ENCODE results near the gene BTG2. TPM values are rescaled to one million over a fixed set of nuclear protein-coding genes. Genes with fewer than 3 reads are reported as not detected.

The BTG2 gene
- total RNA-seq, 3 donors from 2014 or later (not counting 1 experiment from before 2014, with no cell fraction given): 499 to 1,024 (median 851) TPM

- Histone ChIP-seq H3K36me3 (ENCODE audit: control insufficient read depth, insufficient read depth, low read length) (no peaks in the 10 kb centered on the region), H3K27me3 (ENCODE audit: control insufficient read depth, insufficient read depth, low read length) (no peaks in the 10 kb centered on the region), H3K27ac (ENCODE audit: low read length) (peak overlapping the region; percentile 95), H3K4me1 (ENCODE audit: control insufficient read depth, insufficient read depth, low read length) (peaks cover 48% of the 10 kb centered on the region), H3K4me3 (ENCODE audit: low read length) (no peak overlapping the region), H3K9me3 (ENCODE audit: control insufficient read depth, insufficient read depth, low read length) (no peaks in the 10 kb centered on the region)
- Mint-ChIP-seq H3K4me1 (peaks cover 48 to 51% of the 10 kb centered on the region in 2 donors), H3K36me3 (no peaks in the 10 kb centered on the region), H3K27me3 (ENCODE audit: low read depth in 2 of 2) (no peaks in the 10 kb centered on the region), H3K9me3 (no peaks in the 10 kb centered on the region), H3K27ac (peak overlapping the region; percentile 94 to 99), H3K4me3 (peak overlapping the region; percentile 82)
- 98% methylated on average over 7 of the region's 7 CpGs for WGBS (ENCODE audit: insufficient coverage)
- intact Hi-C loops (cut with micrococcal nuclease): loop anchor here (10.0 kb wide), 1 partner anchor 1956 kb away; no protein-coding TSS in a partner anchor
- ATAC-seq (no peak), DNase-seq (no peak)
- TF ChIP-seq, protein P1, sequence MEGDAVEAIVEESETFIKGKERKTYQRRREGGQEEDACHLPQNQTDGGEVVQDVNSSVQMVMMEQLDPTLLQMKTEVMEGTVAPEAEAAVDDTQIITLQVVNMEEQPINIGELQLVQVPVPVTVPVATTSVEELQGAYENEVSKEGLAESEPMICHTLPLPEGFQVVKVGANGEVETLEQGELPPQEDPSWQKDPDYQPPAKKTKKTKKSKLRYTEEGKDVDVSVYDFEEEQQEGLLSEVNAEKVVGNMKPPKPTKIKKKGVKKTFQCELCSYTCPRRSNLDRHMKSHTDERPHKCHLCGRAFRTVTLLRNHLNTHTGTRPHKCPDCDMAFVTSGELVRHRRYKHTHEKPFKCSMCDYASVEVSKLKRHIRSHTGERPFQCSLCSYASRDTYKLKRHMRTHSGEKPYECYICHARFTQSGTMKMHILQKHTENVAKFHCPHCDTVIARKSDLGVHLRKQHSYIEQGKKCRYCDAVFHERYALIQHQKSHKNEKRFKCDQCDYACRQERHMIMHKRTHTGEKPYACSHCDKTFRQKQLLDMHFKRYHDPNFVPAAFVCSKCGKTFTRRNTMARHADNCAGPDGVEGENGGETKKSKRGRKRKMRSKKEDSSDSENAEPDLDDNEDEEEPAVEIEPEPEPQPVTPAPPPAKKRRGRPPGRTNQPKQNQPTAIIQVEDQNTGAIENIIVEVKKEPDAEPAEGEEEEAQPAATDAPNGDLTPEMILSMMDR (IDR thresholded peaks at IDR 0.05): no peak
Observed at GRCh38 chr1:203328714-203329122, 23.4 kb downstream of the BTG2 start.

DNA sequence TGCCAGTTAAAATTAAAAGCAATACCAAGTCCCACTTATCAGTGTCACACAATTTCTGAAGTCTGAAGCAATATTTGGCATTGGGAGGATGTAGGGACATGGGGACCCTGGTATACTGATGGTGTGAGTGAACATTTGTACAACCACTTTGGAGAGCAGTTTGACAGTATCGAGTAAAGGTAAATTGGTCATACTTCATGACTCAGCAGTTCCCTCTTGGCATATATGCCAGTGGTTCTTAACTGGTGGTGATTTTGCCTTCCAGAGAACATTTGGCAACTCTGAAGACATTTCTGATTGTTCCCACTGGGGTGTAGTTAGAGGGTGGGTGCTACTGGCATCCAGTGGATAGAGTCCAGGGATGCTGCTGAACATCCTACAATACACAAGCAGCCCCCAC lies 25.9 kb downstream of the BTG2 start:
- H3K27ac ChIP-seq (ENCODE audit: low read length): no peak overlapping the region
- TF ChIP-seq, protein P1 (IDR thresholded peaks at IDR 0.05): no peak
- peaks cover 35 to 37% of the 10 kb centered on the region in 2 donors for H3K4me1 Mint-ChIP-seq
- H3K4me1 ChIP-seq (ENCODE audit: control insufficient read depth, insufficient read depth, low read length): peaks cover 23% of the 10 kb centered on the region
- intact Hi-C loops (cut with micrococcal nuclease): no loop called here
- no peak overlapping the region for H3K27ac Mint-ChIP-seq
- no peaks in the 10 kb centered on the region for H3K9me3 ChIP-seq (ENCODE audit: control insufficient read depth, insufficient read depth, low read length)
- H3K4me3 Mint-ChIP-seq: no peak overlapping the region
- 47% methylated on average over 1 of the region's 1 CpG for WGBS (ENCODE audit: insufficient coverage)
- no peaks in the 10 kb centered on the region for H3K27me3 Mint-ChIP-seq (ENCODE audit: low read depth in 2 of 2)
- ATAC-seq (no peak), DNase-seq (no peak)
- H3K36me3 ChIP-seq (ENCODE audit: control insufficient read depth, insufficient read depth, low read length): no peaks in the 10 kb centered on the region
- H3K9me3 Mint-ChIP-seq: no peaks in the 10 kb centered on the region
- no peak overlapping the region for H3K4me3 ChIP-seq (ENCODE audit: low read length)
- H3K36me3 Mint-ChIP-seq: no peaks in the 10 kb centered on the region
- no peaks in the 10 kb centered on the region for H3K27me3 ChIP-seq (ENCODE audit: control insufficient read depth, insufficient read depth, low read length)

GRCh38 chr1:203335503-203335902 lies 30.2 kb downstream of the BTG2 start:
- H3K36me3 ChIP-seq (ENCODE audit: control insufficient read depth, insufficient read depth, low read length): no peaks in the 10 kb centered on the region
- H3K27me3 ChIP-seq (ENCODE audit: control insufficient read depth, insufficient read depth, low read length): no peaks in the 10 kb centered on the region
- TF ChIP-seq, protein P1 (IDR thresholded peaks at IDR 0.05): no peak
- Mint-ChIP-seq H3K4me3 (no peak overlapping the region), H3K9me3 (no peaks in the 10 kb centered on the region), H3K27me3 (ENCODE audit: low read depth in 2 of 2) (peaks cover 0 to 7% of the 10 kb centered on the region in 2 donors), H3K27ac (peak overlapping the region in 1 of 2 donors; percentile 7), H3K36me3 (no peaks in the 10 kb centered on the region), H3K4me1 (peaks cover 13 to 20% of the 10 kb centered on the region in 2 donors)
- H3K9me3 ChIP-seq (ENCODE audit: control insufficient read depth, insufficient read depth, low read length): no peaks in the 10 kb centered on the region
- H3K4me3 ChIP-seq (ENCODE audit: low read length): no peak overlapping the region
- whole genome bisulfite sequencing (ENCODE audit: insufficient coverage): 86% methylated on average over 4 of the region's 4 CpGs
- peaks cover 3% of the 10 kb centered on the region for H3K4me1 ChIP-seq (ENCODE audit: control insufficient read depth, insufficient read depth, low read length)
- ATAC-seq (no peak), DNase-seq (no peak)
- H3K27ac ChIP-seq (ENCODE audit: low read length): no peak overlapping the region
- intact Hi-C loops (cut with micrococcal nuclease): no loop called here

DNA sequence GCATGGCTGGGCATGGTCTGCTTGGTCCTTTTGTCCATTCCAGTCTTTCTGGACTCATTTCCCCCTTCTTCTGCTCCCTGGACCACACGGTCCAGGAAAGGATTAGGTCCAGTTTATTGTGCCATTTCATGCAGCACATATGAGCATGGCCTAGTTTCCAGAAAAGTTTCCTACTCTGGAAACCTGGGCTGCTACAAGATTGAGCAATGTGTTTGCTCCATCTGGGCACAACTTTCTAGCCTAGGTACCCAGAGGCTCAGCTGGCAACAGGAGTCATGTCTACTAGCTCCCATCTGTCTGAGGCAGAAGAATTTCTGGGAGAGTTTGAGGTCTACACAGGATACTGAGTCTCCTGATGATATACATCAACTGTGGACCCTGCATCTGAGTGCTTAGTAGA lies 30.8 kb downstream of the BTG2 start:
- DNase-seq (no peak), ATAC-seq (no peak)
- H3K36me3 Mint-ChIP-seq: no peaks in the 10 kb centered on the region
- peaks cover 3% of the 10 kb centered on the region for H3K4me1 ChIP-seq (ENCODE audit: control insufficient read depth, insufficient read depth, low read length)
- whole genome bisulfite sequencing (ENCODE audit: insufficient coverage): 65% methylated on average over 1 of the region's 1 CpG
- H3K4me3 ChIP-seq (ENCODE audit: low read length): no peak overlapping the region
- H3K9me3 Mint-ChIP-seq: no peaks in the 10 kb centered on the region
- H3K4me1 Mint-ChIP-seq: peaks cover 13 to 20% of the 10 kb centered on the region in 2 donors
- TF ChIP-seq, protein P1 (IDR thresholded peaks at IDR 0.05): no peak
- H3K4me3 Mint-ChIP-seq: no peak overlapping the region
- no peak overlapping the region for H3K27ac ChIP-seq (ENCODE audit: low read length)
- no peaks in the 10 kb centered on the region for H3K36me3 ChIP-seq (ENCODE audit: control insufficient read depth, insufficient read depth, low read length)
- peak overlapping the region in 1 of 2 donors; percentile 7 for H3K27ac Mint-ChIP-seq
- peaks cover 0 to 7% of the 10 kb centered on the region in 2 donors for H3K27me3 Mint-ChIP-seq (ENCODE audit: low read depth in 2 of 2)
- intact Hi-C loops (cut with micrococcal nuclease): no loop called here
- H3K9me3 ChIP-seq (ENCODE audit: control insufficient read depth, insufficient read depth, low read length): no peaks in the 10 kb centered on the region
- H3K27me3 ChIP-seq (ENCODE audit: control insufficient read depth, insufficient read depth, low read length): no peaks in the 10 kb centered on the region

Measured in natural killer cell (primary cell).